Liver (tissue), 9 donors: Measurements from ENCODE around the gene CDH4. TPM values are rescaled to one million over a fixed set of nuclear protein-coding genes. Genes with fewer than 3 reads are reported as not detected.

Experiments
- DNase-seq: peaks from one replicate; pipeline ENCODE4 v3.0.0-alpha.2; 2017; ENCODE audit warnings: low spot score
- H3K27ac ChIP-seq, 2 donors: one replicate each; pipeline ENCODE4 v1.7.0; 2013; ENCODE audit warnings: inconsistent platforms in 2 of 2, low read length in 2 of 2, control low read depth in 1 of 2, low read depth in 1 of 2, mild to moderate bottlenecking in 1 of 2
- H3K27me3 ChIP-seq, 4 donors: one replicate each; pipeline versions ENCODE4 v1.6.1 to v1.7.0; 2013; ENCODE audit warnings: low read length in 3 of 4, inconsistent platforms in 1 of 4, mild to moderate bottlenecking in 1 of 4, moderate library complexity in 1 of 4; ENCODE audit not compliant: control insufficient read depth in 4 of 4, insufficient read depth in 4 of 4
- H3K36me3 ChIP-seq, 4 donors: one replicate each; pipeline versions ENCODE4 v1.6.1 to v1.7.0; 2013; ENCODE audit warnings: low read length in 3 of 4, mild to moderate bottlenecking in 3 of 4, low read depth in 1 of 4, moderate library complexity in 1 of 4; ENCODE audit not compliant: control insufficient read depth in 4 of 4, insufficient read depth in 3 of 4
- H3K4me1 ChIP-seq, 4 donors: one replicate each; pipeline versions ENCODE4 v1.6.1 to v1.7.0; 2013; ENCODE audit warnings: low read length in 3 of 4, mild to moderate bottlenecking in 3 of 4, moderate library complexity in 1 of 4; ENCODE audit not compliant: control insufficient read depth in 4 of 4, insufficient read depth in 4 of 4
- H3K4me3 ChIP-seq, 3 donors: one replicate each; pipeline versions ENCODE4 v1.6.1 to v1.7.0; 2013; ENCODE audit warnings: low read length in 3 of 3, control low read depth in 1 of 3, low read depth in 1 of 3, mild to moderate bottlenecking in 1 of 3
- H3K9ac ChIP-seq, 2 donors: one replicate each; pipeline ENCODE4 v1.7.0; 2013; ENCODE audit warnings: low read length in 2 of 2, mild to moderate bottlenecking in 2 of 2, moderate library complexity in 2 of 2, control low read depth in 1 of 2, low read depth in 1 of 2
- H3K9me3 ChIP-seq, 4 donors: one replicate each; pipeline versions ENCODE4 v1.6.1 to v1.7.0; 2013; ENCODE audit warnings: low read length in 3 of 4; ENCODE audit not compliant: control insufficient read depth in 4 of 4
- ATF3 ChIP-seq: IDR thresholded peaks from 2 replicates; pipeline ENCODE4 v1.6.1; 2016; ENCODE audit warnings: antibody characterized with exemption
- CTCF ChIP-seq: fragments of 150-350 bp; IDR thresholded peaks from 2 replicates; pipeline ENCODE4 v1.5.1; 2017; ENCODE audit warnings: improper control_type of control experiment, low read depth, low read length; ENCODE audit not compliant: missing input control
- FOXA1 ChIP-seq: IDR thresholded peaks from 2 replicates; pipeline ENCODE4 v1.6.1; 2016; ENCODE audit warnings: antibody characterized with exemption
- FOXA2 ChIP-seq: IDR thresholded peaks from 2 replicates; pipeline ENCODE4 v1.6.1; 2016; ENCODE audit warnings: antibody characterized with exemption
- GABPA ChIP-seq, 2 donors: IDR thresholded peaks in 1 of 2; conservative IDR thresholded peaks in 1 of 2; 2 replicates each; pipeline ENCODE4 v1.6.1; 2016; ENCODE audit warnings: antibody characterized with exemption in 2 of 2, mild to moderate bottlenecking in 1 of 2, moderate library complexity in 1 of 2
- HNF4A ChIP-seq, 2 donors: conservative IDR thresholded peaks; 2 replicates each; pipeline ENCODE4 v1.6.1; 2016; ENCODE audit warnings: antibody characterized with exemption in 2 of 2, mild to moderate bottlenecking in 2 of 2
- HNF4G ChIP-seq: IDR thresholded peaks from 2 replicates; pipeline ENCODE4 v1.6.1; 2016; ENCODE audit warnings: antibody characterized with exemption
- JUND ChIP-seq, 2 donors: IDR thresholded peaks; 2 replicates each; pipeline ENCODE4 v1.6.1; 2016; ENCODE audit warnings: antibody characterized with exemption in 2 of 2
- MAX ChIP-seq: IDR thresholded peaks from 2 replicates; pipeline ENCODE4 v1.6.1; 2016; ENCODE audit warnings: antibody characterized with exemption
- NR2F2 ChIP-seq: IDR thresholded peaks from 2 replicates; pipeline ENCODE4 v1.6.1; 2016; ENCODE audit warnings: antibody characterized with exemption
- RAD21 ChIP-seq, 2 donors: IDR thresholded peaks; 2 replicates each; pipeline ENCODE4 v1.6.1; 2016; ENCODE audit warnings: antibody characterized with exemption in 2 of 2, mild to moderate bottlenecking in 2 of 2
- REST ChIP-seq: IDR thresholded peaks from 2 replicates; pipeline ENCODE4 v1.6.1; 2016; ENCODE audit warnings: antibody characterized with exemption, mild to moderate bottlenecking
- RXRA ChIP-seq, 2 donors: IDR thresholded peaks; 2 replicates each; pipeline ENCODE4 v1.6.1; 2017 to 2018; ENCODE audit warnings: antibody characterized with exemption in 2 of 2, mild to moderate bottlenecking in 1 of 2
- SP1 ChIP-seq: IDR thresholded peaks from 2 replicates; pipeline ENCODE4 v1.6.1; 2018; ENCODE audit warnings: antibody characterized with exemption, mild to moderate bottlenecking
- TAF1 ChIP-seq: conservative IDR thresholded peaks from 2 replicates; pipeline ENCODE4 v1.6.1; 2016; ENCODE audit warnings: antibody characterized with exemption, mild to moderate bottlenecking
- YY1 ChIP-seq: IDR thresholded peaks from 2 replicates; pipeline ENCODE4 v1.6.1; 2016; ENCODE audit warnings: antibody characterized with exemption, mild to moderate bottlenecking
- ZBTB33 ChIP-seq: IDR thresholded peaks from 2 replicates; pipeline ENCODE4 v1.6.1; 2016; ENCODE audit warnings: antibody characterized with exemption
- WGBS: extraction: QIAGEN DNeasy Blood & Tissue Kit; methylation state at CpG from one replicate; pipeline ENCODE4 v1.1.7; 2013; 5-methylcytosine and 5-hydroxymethylcytosine counted together
- polyA plus RNA-seq, 2 donors: library from polyadenylated mRNA; stranded (reverse) in 1 of 2; unstranded in 1 of 2; fragments of 200-250 nt in 1 of 2; fragments of >200 nt in 1 of 2; fragmentation: Nextera tagmentation in 1 of 2; extraction: Ambion mirVana in 1 of 2; gene quantifications; one replicate each; pipeline versions ENCODE4 v1.2.1 to v1.2.3, GENCODE V29; 2013 to 2015
- total RNA-seq, 2 donors: library from RNA; depleted of rRNA; stranded (reverse); fragments of >200 nt; gene quantifications; one replicate each; pipeline ENCODE4 v1.2.3, GENCODE V29; 2014
- donor health status: healthy.
- donor health status: healthy.
- donor health status: healthy.
- donor health status: healthy.
- donor health status: healthy.

CDH4 gene
- total and polyA plus RNA-seq, 4 donors = 0.03 to 0.25 (median 0.19) TPM; not detected in 1

- no peak for DNase-seq
- no peaks in the 10 kb centered on the region for H3K9me3 ChIP-seq
- peaks cover 0 to 4% (median 0%) of the 10 kb centered on the region in 4 donors for H3K27me3 ChIP-seq
- H3K4me1 ChIP-seq = no peaks in the 10 kb centered on the region
- no peak overlapping the region for H3K27ac ChIP-seq
- TF ChIP-seq NR2F2 (no peak), RXRA (IDR thresholded peaks at IDR 0.05) (no peak), FOXA1 (no peak), HNF4G (no peak), RAD21 (IDR thresholded peaks at IDR 0.05) (no peak), REST (no peak), ATF3 (no peak), TAF1 (no peak), ZBTB33 (no peak), YY1 (no peak), HNF4A (conservative IDR thresholded peaks at IDR 0.05) (no peak), GABPA (IDR thresholded peaks at IDR 0.05 in 1 of 2, conservative IDR thresholded peaks at IDR 0.05 in 1 of 2) (no peak), MAX (no peak), CTCF (no peak), JUND (IDR thresholded peaks at IDR 0.05) (no peak), FOXA2 (no peak), SP1 (no peak)
- H3K36me3 ChIP-seq = no peaks in the 10 kb centered on the region
- H3K9ac ChIP-seq = no peak overlapping the region
- H3K4me3 ChIP-seq = no peak overlapping the region
- WGBS = 87% methylated on average over 19 of the region's 19 CpGs
Measured at GRCh38 chr20:61739086-61739831, 487.2 kb downstream of the CDH4 start.
